Astrocyte (in vitro differentiated cells and primary cell): ENCODE data around the gene PDXK. TPM values are rescaled to one million over a fixed set of nuclear protein-coding genes. Genes with fewer than 3 reads are reported as not detected.
"Not testable (repeated sequence)": the region's sequence is repeated elsewhere in the genome, so short reads cannot be mapped to it uniquely, and the experiment has no call there.

Source experiments
- DNase-seq: peaks from one replicate; pipeline ENCODE4 v3.0.0-alpha.2; 2010; ENCODE audit warnings: low read depth
- FAIRE-seq: peaks from 2 replicates; lab custom pipeline; 2011; peaks lifted over from hg19 to GRCh38; lab: Jason Lieb, UNC
- H2AFZ ChIP-seq: 2 replicates; pipeline ENCODE4 v1.6.0; 2012; ENCODE audit warnings: low read depth, low read length, inconsistent platforms
- H3K27ac ChIP-seq: 2 replicates; pipeline ENCODE4 v1.5.1; 2011; ENCODE audit warnings: low read depth, low read length, inconsistent platforms
- H3K27me3 ChIP-seq: 2 replicates; pipeline ENCODE4 v1.6.0; 2011; ENCODE audit warnings: low read length, inconsistent platforms; ENCODE audit not compliant: insufficient read depth
- H3K36me3 ChIP-seq: 2 replicates; pipeline ENCODE4 v1.5.1; 2011; ENCODE audit warnings: low read length, inconsistent platforms; ENCODE audit not compliant: insufficient read depth
- H3K4me1 ChIP-seq: 2 replicates; pipeline ENCODE4 v1.5.1; 2011; ENCODE audit warnings: low read length, inconsistent platforms; ENCODE audit not compliant: insufficient read depth
- H3K4me2 ChIP-seq: 2 replicates; pipeline ENCODE4 v1.6.0; 2012; ENCODE audit warnings: low read length, inconsistent platforms
- H3K4me3 ChIP-seq: 2 replicates; pipeline ENCODE4 v1.5.1; 2011; ENCODE audit warnings: low read depth, mild to moderate bottlenecking, low read length, inconsistent platforms; ENCODE audit not compliant: insufficient read depth
- H3K79me2 ChIP-seq: 2 replicates; pipeline ENCODE4 v1.6.0; 2012; ENCODE audit warnings: mild to moderate bottlenecking, low read length, inconsistent platforms; ENCODE audit not compliant: insufficient read depth
- H3K9ac ChIP-seq: 2 replicates; pipeline ENCODE4 v1.6.0; 2012; ENCODE audit warnings: mild to moderate bottlenecking, low read length, inconsistent platforms
- H3K9me3 ChIP-seq: 2 replicates; pipeline ENCODE4 v1.5.1; 2012; ENCODE audit warnings: low read depth, mild to moderate bottlenecking, low read length, inconsistent platforms; ENCODE audit not compliant: insufficient read depth
- H4K20me1 ChIP-seq: 2 replicates; pipeline ENCODE4 v1.6.0; 2012; ENCODE audit warnings: low read length, inconsistent platforms; ENCODE audit not compliant: insufficient read depth
- H3K27ac Mint-ChIP-seq: one replicate; pipeline ENCODE4 v1.8.0; 2021; ENCODE audit warnings: mild to moderate bottlenecking, mixed read lengths; ENCODE audit not compliant: unreplicated experiment
- H3K27me3 Mint-ChIP-seq: one replicate; pipeline ENCODE4 v1.8.0; 2021; ENCODE audit warnings: low read depth, mixed read lengths; ENCODE audit not compliant: unreplicated experiment
- H3K36me3 Mint-ChIP-seq: one replicate; pipeline ENCODE4 v1.8.0; 2021; ENCODE audit warnings: low read depth, mixed read lengths; ENCODE audit not compliant: unreplicated experiment
- H3K4me1 Mint-ChIP-seq: one replicate; pipeline ENCODE4 v1.8.0; 2021; ENCODE audit warnings: low read depth, mixed read lengths; ENCODE audit not compliant: unreplicated experiment
- H3K4me3 Mint-ChIP-seq: one replicate; pipeline ENCODE4 v1.8.0; 2021; ENCODE audit warnings: mild to moderate bottlenecking, moderate library complexity, mixed read lengths; ENCODE audit not compliant: unreplicated experiment
- H3K9me3 Mint-ChIP-seq: one replicate; pipeline ENCODE4 v1.8.0; 2021; ENCODE audit warnings: mild to moderate bottlenecking, mixed read lengths; ENCODE audit not compliant: unreplicated experiment
- EZH2 ChIP-seq: IDR thresholded peaks from 2 replicates; pipeline ENCODE4 v1.6.1; 2012; ENCODE audit warnings: mild to moderate bottlenecking, low read length, inconsistent platforms; ENCODE audit not compliant: insufficient read depth
- total RNA-seq: library from RNA; stranded (reverse); gene quantifications from 2 replicates; pipeline ENCODE4 v1.2.1, GENCODE V29; 2021
- TF ChIP-seq, protein P1 (sequence below): IDR thresholded peaks from 2 replicates; pipeline ENCODE4 v1.5.1; 2011; ENCODE audit warnings: low read depth, mild to moderate bottlenecking, inconsistent platforms, low read length, moderate library complexity; ENCODE audit not compliant: insufficient read depth

Gene PDXK
- total RNA-seq, 1 donor from 2014 or later = 180 TPM

- Mint-ChIP-seq H3K4me1 (peaks cover 13% of the 10 kb centered on the region), H3K36me3 (peaks cover 11% of the 10 kb centered on the region), H3K27me3 (no peaks in the 10 kb centered on the region), H3K9me3 (peaks cover 1% of the 10 kb centered on the region), H3K27ac (peak overlapping the region; percentile 68), H3K4me3 (no peak overlapping the region)
- peaks cover 8% of the 10 kb centered on the region for H3K36me3 ChIP-seq
- H3K9me3 ChIP-seq = no peaks in the 10 kb centered on the region
- H4K20me1 ChIP-seq = no peaks in the 10 kb centered on the region
- no peaks in the 10 kb centered on the region for H3K79me2 ChIP-seq
- FAIRE-seq (no peak), DNase-seq (no peak)
- no peak overlapping the region for H2AFZ ChIP-seq
- H3K4me1 ChIP-seq = peaks cover 7% of the 10 kb centered on the region
- no peak overlapping the region for H3K4me3 ChIP-seq
- H3K9ac ChIP-seq = no peak overlapping the region
- TF ChIP-seq EZH2 = no peak
- TF ChIP-seq, protein P1, sequence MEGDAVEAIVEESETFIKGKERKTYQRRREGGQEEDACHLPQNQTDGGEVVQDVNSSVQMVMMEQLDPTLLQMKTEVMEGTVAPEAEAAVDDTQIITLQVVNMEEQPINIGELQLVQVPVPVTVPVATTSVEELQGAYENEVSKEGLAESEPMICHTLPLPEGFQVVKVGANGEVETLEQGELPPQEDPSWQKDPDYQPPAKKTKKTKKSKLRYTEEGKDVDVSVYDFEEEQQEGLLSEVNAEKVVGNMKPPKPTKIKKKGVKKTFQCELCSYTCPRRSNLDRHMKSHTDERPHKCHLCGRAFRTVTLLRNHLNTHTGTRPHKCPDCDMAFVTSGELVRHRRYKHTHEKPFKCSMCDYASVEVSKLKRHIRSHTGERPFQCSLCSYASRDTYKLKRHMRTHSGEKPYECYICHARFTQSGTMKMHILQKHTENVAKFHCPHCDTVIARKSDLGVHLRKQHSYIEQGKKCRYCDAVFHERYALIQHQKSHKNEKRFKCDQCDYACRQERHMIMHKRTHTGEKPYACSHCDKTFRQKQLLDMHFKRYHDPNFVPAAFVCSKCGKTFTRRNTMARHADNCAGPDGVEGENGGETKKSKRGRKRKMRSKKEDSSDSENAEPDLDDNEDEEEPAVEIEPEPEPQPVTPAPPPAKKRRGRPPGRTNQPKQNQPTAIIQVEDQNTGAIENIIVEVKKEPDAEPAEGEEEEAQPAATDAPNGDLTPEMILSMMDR = no peak
- no peak overlapping the region for H3K4me2 ChIP-seq
- no peak overlapping the region for H3K27ac ChIP-seq
- H3K27me3 ChIP-seq = no peaks in the 10 kb centered on the region
Observed at GRCh38 chr21:43697758-43698643, 20.9 kb upstream of the PDXK start.

GRCh38 chr21:43699492-43699777 is 19.5 kb upstream of the PDXK start:
- H3K4me3 ChIP-seq, H2AFZ ChIP-seq, DNase-seq, H3K4me3 Mint-ChIP-seq, FAIRE-seq, H3K27ac ChIP-seq, H3K9ac ChIP-seq, H3K27ac Mint-ChIP-seq, H4K20me1 ChIP-seq, H3K9me3 ChIP-seq, H3K27me3 Mint-ChIP-seq, H3K36me3 Mint-ChIP-seq, H3K79me2 ChIP-seq, H3K9me3 Mint-ChIP-seq, H3K4me2 ChIP-seq, H3K36me3 ChIP-seq, H3K27me3 ChIP-seq: not testable (repeated sequence)
- peaks cover 12% of the 10 kb centered on the region for H3K4me1 ChIP-seq
- H3K4me1 Mint-ChIP-seq = peaks cover 19% of the 10 kb centered on the region

DNA sequence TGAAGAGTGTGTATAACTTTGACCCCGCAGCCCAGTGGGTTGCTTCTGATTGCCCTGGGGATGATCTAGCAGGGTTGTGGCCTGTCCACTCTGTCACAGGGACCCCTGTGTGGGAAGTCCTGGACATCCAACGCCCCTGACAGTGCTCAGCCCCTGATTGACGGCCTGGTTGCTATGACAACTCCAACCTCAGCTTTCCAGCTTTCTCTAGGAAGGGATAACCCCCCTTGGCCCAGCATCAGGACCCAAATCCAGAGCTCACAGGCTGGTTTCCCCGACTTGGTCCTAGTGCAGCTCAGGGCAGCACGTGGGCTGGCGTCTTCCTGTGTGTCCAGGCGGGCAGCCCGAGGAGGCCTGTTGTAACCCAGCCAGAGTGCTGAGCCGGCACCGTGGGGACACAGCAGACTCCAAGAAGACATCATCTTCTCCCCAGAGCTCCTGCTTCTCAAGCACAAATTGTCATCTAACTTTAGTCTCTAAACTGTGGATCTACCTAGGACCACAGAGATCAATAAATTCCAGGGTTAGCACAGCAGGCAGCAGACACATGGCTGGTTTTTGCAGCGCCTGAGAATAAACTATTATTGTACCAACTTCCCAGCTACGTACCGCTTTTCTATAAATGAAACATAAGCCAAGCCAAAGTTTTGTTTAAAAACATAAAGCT is 18.9 kb upstream of the PDXK start:
- TF ChIP-seq EZH2 = no peak
- TF ChIP-seq, protein P1 = no peak
- Histone ChIP-seq H3K9me3 (no peaks in the 10 kb centered on the region), H3K4me2 (no peak overlapping the region), H3K9ac (no peak overlapping the region), H3K4me3 (no peak overlapping the region), H2AFZ (no peak overlapping the region), H3K79me2 (no peaks in the 10 kb centered on the region), H3K4me1 (peaks cover 12% of the 10 kb centered on the region), H3K27me3 (no peaks in the 10 kb centered on the region), H4K20me1 (no peaks in the 10 kb centered on the region), H3K36me3 (peaks cover 6% of the 10 kb centered on the region), H3K27ac (no peak overlapping the region)
- Mint-ChIP-seq H3K27ac (peak overlapping the region; percentile 18), H3K4me3 (no peak overlapping the region), H3K36me3 (peaks cover 9% of the 10 kb centered on the region), H3K4me1 (peaks cover 19% of the 10 kb centered on the region), H3K9me3 (no peaks in the 10 kb centered on the region), H3K27me3 (peaks cover 2% of the 10 kb centered on the region)
- DNase-seq = no peak
- FAIRE-seq = no peak
